Measurements from ENCODE around the gene ARHGAP22. TPM values are rescaled to one million over a fixed set of nuclear protein-coding genes. Genes with fewer than 3 reads are reported as not detected.

Gene ARHGAP22
- total RNA-seq, 1 donor from 2014 or later: 6.2 TPM

- Mint-ChIP-seq H3K27ac (ENCODE audit: unreplicated experiment) (no peak overlapping the region), H3K27me3 (ENCODE audit: low read depth, unreplicated experiment) (peaks cover 34% of the 10 kb centered on the region), H3K9me3 (ENCODE audit: unreplicated experiment) (no peaks in the 10 kb centered on the region), H3K4me3 (ENCODE audit: unreplicated experiment) (no peak overlapping the region), H3K4me1 (ENCODE audit: low read depth, unreplicated experiment) (peaks cover 9% of the 10 kb centered on the region), H3K36me3 (ENCODE audit: low read depth, unreplicated experiment) (no peaks in the 10 kb centered on the region)
- peaks cover 13% of the 10 kb centered on the region for H3K4me1 ChIP-seq (ENCODE audit: insufficient read depth, low read length)
- no peaks in the 10 kb centered on the region for H3K9me3 ChIP-seq (ENCODE audit: insufficient read depth, low read depth, low read length)
- no peak overlapping the region for H2AFZ ChIP-seq (ENCODE audit: low read depth, low read length)
- H3K4me3 ChIP-seq (ENCODE audit: insufficient read depth, low read depth, low read length): no peak overlapping the region
- H4K20me1 ChIP-seq (ENCODE audit: insufficient read depth, low read length): peaks cover 70% of the 10 kb centered on the region
- H3K27me3 ChIP-seq (ENCODE audit: insufficient read depth, low read length): no peaks in the 10 kb centered on the region
- H3K4me2 ChIP-seq (ENCODE audit: low read length): no peak overlapping the region
- TF ChIP-seq EZH2 (IDR thresholded peaks at IDR 0.05; ENCODE audit: insufficient read depth, low read length) (no peak), CTCF (IDR thresholded peaks at IDR 0.05; ENCODE audit: insufficient read depth, low read depth, low read length) (no peak)
- FAIRE-seq (no peak), DNase-seq (ENCODE audit: low read depth) (no peak)
- H3K27ac ChIP-seq (ENCODE audit: low read depth, low read length): no peak overlapping the region
- H3K79me2 ChIP-seq (ENCODE audit: insufficient read depth, low read length): peaks cover 37% of the 10 kb centered on the region
- H3K9ac ChIP-seq (ENCODE audit: low read length): no peak overlapping the region
- peaks cover 4% of the 10 kb centered on the region for H3K36me3 ChIP-seq (ENCODE audit: insufficient read depth, low read length)
Observed at GRCh38 chr10:48468130-48468790, 136.6 kb downstream of the ARHGAP22 start.

DNA sequence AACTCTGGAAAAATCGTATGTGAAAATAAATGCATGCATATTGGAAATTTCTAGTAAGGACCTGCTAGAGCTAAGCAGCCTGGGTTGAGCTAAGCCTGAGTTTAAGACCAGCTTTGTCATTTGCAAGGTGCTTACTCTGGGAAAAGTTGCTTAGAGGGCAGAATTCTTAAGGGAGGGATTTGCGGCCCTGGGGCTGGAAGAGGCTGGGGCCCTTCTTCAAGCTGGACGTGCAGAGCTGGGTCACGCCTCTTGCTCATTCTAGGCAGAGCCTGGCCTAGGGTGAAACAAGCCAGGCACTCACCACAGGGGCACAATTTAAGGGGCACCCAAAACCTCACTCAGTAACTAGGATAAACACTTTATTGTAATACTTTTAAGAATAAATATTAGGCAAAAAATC lies 137.2 kb downstream of the ARHGAP22 start:
- H3K27ac Mint-ChIP-seq (ENCODE audit: unreplicated experiment): no peak overlapping the region
- peaks cover 9% of the 10 kb centered on the region for H3K4me1 Mint-ChIP-seq (ENCODE audit: low read depth, unreplicated experiment)
- H3K4me3 Mint-ChIP-seq (ENCODE audit: unreplicated experiment): no peak overlapping the region
- Histone ChIP-seq H2AFZ (ENCODE audit: low read depth, low read length) (no peak overlapping the region), H3K4me3 (ENCODE audit: insufficient read depth, low read depth, low read length) (no peak overlapping the region), H3K4me1 (ENCODE audit: insufficient read depth, low read length) (peaks cover 13% of the 10 kb centered on the region), H3K9me3 (ENCODE audit: insufficient read depth, low read depth, low read length) (no peaks in the 10 kb centered on the region), H3K9ac (ENCODE audit: low read length) (no peak overlapping the region), H3K36me3 (ENCODE audit: insufficient read depth, low read length) (peaks cover 4% of the 10 kb centered on the region), H3K79me2 (ENCODE audit: insufficient read depth, low read length) (peaks cover 37% of the 10 kb centered on the region), H3K27ac (ENCODE audit: low read depth, low read length) (no peak overlapping the region), H4K20me1 (ENCODE audit: insufficient read depth, low read length) (peaks cover 73% of the 10 kb centered on the region), H3K4me2 (ENCODE audit: low read length) (no peak overlapping the region), H3K27me3 (ENCODE audit: insufficient read depth, low read length) (no peaks in the 10 kb centered on the region)
- no peak for DNase-seq (ENCODE audit: low read depth)
- no peaks in the 10 kb centered on the region for H3K36me3 Mint-ChIP-seq (ENCODE audit: low read depth, unreplicated experiment)
- TF ChIP-seq EZH2 (IDR thresholded peaks at IDR 0.05; ENCODE audit: insufficient read depth, low read length) (no peak), CTCF (IDR thresholded peaks at IDR 0.05; ENCODE audit: insufficient read depth, low read depth, low read length) (no peak)
- no peaks in the 10 kb centered on the region for H3K9me3 Mint-ChIP-seq (ENCODE audit: unreplicated experiment)
- FAIRE-seq: no peak
- peaks cover 36% of the 10 kb centered on the region for H3K27me3 Mint-ChIP-seq (ENCODE audit: low read depth, unreplicated experiment)

- no peak for TF ChIP-seq CTCF (IDR thresholded peaks at IDR 0.05; ENCODE audit: insufficient read depth, low read depth, low read length)
- no peak for TF ChIP-seq EZH2 (IDR thresholded peaks at IDR 0.05; ENCODE audit: insufficient read depth, low read length)
- DNase-seq (ENCODE audit: low read depth): no peak
- Histone ChIP-seq H3K4me2 (ENCODE audit: low read length) (peak overlapping the region; percentile 75), H3K9ac (ENCODE audit: low read length) (no peak overlapping the region), H3K9me3 (ENCODE audit: insufficient read depth, low read depth, low read length) (no peaks in the 10 kb centered on the region), H3K36me3 (ENCODE audit: insufficient read depth, low read length) (peaks cover 4% of the 10 kb centered on the region), H3K27me3 (ENCODE audit: insufficient read depth, low read length) (no peaks in the 10 kb centered on the region), H3K79me2 (ENCODE audit: insufficient read depth, low read length) (peaks cover 40% of the 10 kb centered on the region), H3K27ac (ENCODE audit: low read depth, low read length) (no peak overlapping the region), H3K4me3 (ENCODE audit: insufficient read depth, low read depth, low read length) (no peak overlapping the region), H3K4me1 (ENCODE audit: insufficient read depth, low read length) (peaks cover 13% of the 10 kb centered on the region), H4K20me1 (ENCODE audit: insufficient read depth, low read length) (peaks cover 80% of the 10 kb centered on the region), H2AFZ (ENCODE audit: low read depth, low read length) (peak overlapping the region; percentile 41)
- no peak overlapping the region for H3K4me3 Mint-ChIP-seq (ENCODE audit: unreplicated experiment)
- no peak overlapping the region for H3K27ac Mint-ChIP-seq (ENCODE audit: unreplicated experiment)
- no peak for FAIRE-seq
- peaks cover 8% of the 10 kb centered on the region for H3K4me1 Mint-ChIP-seq (ENCODE audit: low read depth, unreplicated experiment)
- H3K36me3 Mint-ChIP-seq (ENCODE audit: low read depth, unreplicated experiment): no peaks in the 10 kb centered on the region
- H3K9me3 Mint-ChIP-seq (ENCODE audit: unreplicated experiment): no peaks in the 10 kb centered on the region
- H3K27me3 Mint-ChIP-seq (ENCODE audit: low read depth, unreplicated experiment): peaks cover 41% of the 10 kb centered on the region
Observed at GRCh38 chr10:48466611-48467240, 138.1 kb downstream of the ARHGAP22 start.

All from astrocyte (in vitro differentiated cells and primary cell).